GM18508 (cell line): ENCODE results near the gene SLC28A1.
"Not testable (repeated sequence)": the region's sequence is repeated elsewhere in the genome, so short reads cannot be mapped to it uniquely, and the experiment has no call there.

Source experiments
- ATAC-seq: cut with Tn5 transposase; IDR thresholded peaks from one replicate; pipeline ENCODE4 v1.9.1; 2021; ENCODE audit warnings: moderate number of reproducible peaks; ENCODE audit not compliant: insufficient read depth, unreplicated experiment

SLC28A1 gene

GRCh38 chr15:84907731-84908130 lies 23.3 kb downstream of the SLC28A1 start:
- ATAC-seq: no peak

- no peak for ATAC-seq
Measured at GRCh38 chr15:84908564-84908963, 24.1 kb downstream of the SLC28A1 start.

- no peak for ATAC-seq
Measured at GRCh38 chr15:84909029-84909428, 24.6 kb downstream of the SLC28A1 start.

- no peak for ATAC-seq
Measured at GRCh38 chr15:84909782-84910181, 25.3 kb downstream of the SLC28A1 start.

GRCh38 chr15:84910928-84911623 lies 26.6 kb downstream of the SLC28A1 start:
- no peak for ATAC-seq

- ATAC-seq: no peak
Measured at GRCh38 chr15:84911879-84912660, 27.6 kb downstream of the SLC28A1 start.

- no peak for ATAC-seq
Measured at GRCh38 chr15:84913360-84913723, 28.9 kb downstream of the SLC28A1 start.

GRCh38 chr15:84914351-84914750 lies 29.9 kb downstream of the SLC28A1 start:
- no peak for ATAC-seq

- peak; percentile 95 for ATAC-seq
Measured at GRCh38 chr15:84914909-84915605, 30.6 kb downstream of the SLC28A1 start.

- ATAC-seq: no peak
Measured at GRCh38 chr15:84915606-84915958, 31.1 kb downstream of the SLC28A1 start.

- no peak for ATAC-seq
Measured at GRCh38 chr15:84917452-84917851, 33.0 kb downstream of the SLC28A1 start.

- no peak for ATAC-seq
Measured at GRCh38 chr15:84919106-84919667, 34.7 kb downstream of the SLC28A1 start.

- ATAC-seq: no peak
Measured at GRCh38 chr15:84921121-84921520, 36.7 kb downstream of the SLC28A1 start.

- ATAC-seq: no peak
Measured at GRCh38 chr15:84922530-84922929, 38.1 kb downstream of the SLC28A1 start.

GRCh38 chr15:84924077-84924731 lies 39.7 kb downstream of the SLC28A1 start:
- no peak for ATAC-seq

- not testable (repeated sequence) for ATAC-seq
Measured at GRCh38 chr15:84924821-84925569, 40.5 kb downstream of the SLC28A1 start.

GRCh38 chr15:84925906-84926305 lies 41.4 kb downstream of the SLC28A1 start:
- no peak for ATAC-seq

- ATAC-seq: no peak
Measured at GRCh38 chr15:84926491-84927230, 42.2 kb downstream of the SLC28A1 start.

- no peak for ATAC-seq
Measured at GRCh38 chr15:84928843-84929168, 44.3 kb downstream of the SLC28A1 start.
